Cardiac septum (tissue), 1 donor: Measurements from ENCODE around the gene GPR152. TPM values are rescaled to one million over a fixed set of nuclear protein-coding genes. Genes with fewer than 3 reads are reported as not detected.
"Not testable (repeated sequence)": the region's sequence is repeated elsewhere in the genome, so short reads cannot be mapped to it uniquely, and the experiment has no call there.

Source experiments
- DNase-seq: peaks from one replicate; pipeline ENCODE4 v3.0.0-alpha.2; 2020; ENCODE audit warnings: low spot score
- intact Hi-C: fragments of 100-400 bp; cut with DNase I; formaldehyde crosslinking; loops from one replicate; pipeline ENCODE4 v1.14.0; 2022
- microRNA-seq: library from miRNA; unstranded; fragments of <30 nt; microRNA quantifications from one replicate; pipeline ENCODE4 v1.2.0, GENCODE V29; 2020
- total RNA-seq: library from RNA; stranded (reverse); fragmentation: NEBNext Ultra II Directional; extraction: Animal tissue kit (Norgen Biotek cat#: 25700); gene quantifications from one replicate; pipeline ENCODE4 v1.2.1, GENCODE V29; 2021
- donor health status: DM: no; HTN: no; CAD: no.

The GPR152 gene
- total RNA-seq, 1 donor from 2014 or later, result not detected

- DNase-seq, intact Hi-C loops: not testable (repeated sequence)
Observed at GRCh38 chr11:67402192-67402839, 50.2 kb downstream of the GPR152 start.

- intact Hi-C loops, result loop anchor here (1.0 kb wide), 2 partner anchors 68 to 82 kb away; partner anchors contain the start of genes AIP and TMEM134
- peak; percentile 97 for DNase-seq
Observed at GRCh38 chr11:67401495-67402191, 50.9 kb downstream of the GPR152 start, which contains the start of gene PPP1CA. TSS of gene PPP1CA (minus strand) at chr11:67401858. CDS start at chr11:67401782, 76 bp downstream.

Small RNA genes within 50 kb of the gene (microRNA-seq; reads per million reads assigned to microRNA genes)
- not detected for gene MIR6752

Other genes starting within 250 kb of the GPR152 start
- gene GRK2, start 186.3 kb downstream of the GPR152 start, total RNA-seq, result 43.1 TPM
- 20.0 TPM for gene ANKRD13D, start 163.4 kb downstream of the GPR152 start, total RNA-seq
- 22.3 TPM for gene SSH3, start 149.2 kb downstream of the GPR152 start, total RNA-seq
- gene POLD4, start 99.2 kb downstream of the GPR152 start, total RNA-seq, result 61.6 TPM
- gene CLCF1, start 79.1 kb downstream of the GPR152 start, total RNA-seq, result 4.0 TPM
- 4.8 TPM for gene RAD9A, start 60.7 kb downstream of the GPR152 start, total RNA-seq
- gene PPP1CA, start 50.9 kb downstream of the GPR152 start, total RNA-seq, result 95.1 TPM
- gene TBC1D10C, start 48.6 kb downstream of the GPR152 start, total RNA-seq, result 1.0 TPM
- gene CARNS1, start 37.1 kb downstream of the GPR152 start, total RNA-seq, result 22.2 TPM
- gene RPS6KB2, start 24.2 kb downstream of the GPR152 start, total RNA-seq, result 23.2 TPM
- gene PTPRCAP, start 15.0 kb downstream of the GPR152 start, total RNA-seq, result 0.40 TPM
- 21.6 TPM for gene CORO1B, start 9.3 kb downstream of the GPR152 start, total RNA-seq
- gene CABP4, start 2.6 kb upstream of the GPR152 start, total RNA-seq, result 0.11 TPM
- gene TMEM134, start 16.5 kb upstream of the GPR152 start, total RNA-seq, result 76.1 TPM
- 43.6 TPM for gene AIP, start 30.3 kb upstream of the GPR152 start, total RNA-seq
- 40.0 TPM for gene PITPNM1, start 52.6 kb upstream of the GPR152 start, total RNA-seq
- 72.9 TPM for gene CDK2AP2, start 55.4 kb upstream of the GPR152 start, total RNA-seq
- not detected for gene CABP2, start 70.7 kb upstream of the GPR152 start, total RNA-seq
- 272 TPM for gene GSTP1, start 131.1 kb upstream of the GPR152 start, total RNA-seq
- 486 TPM for gene NDUFV1, start 154.2 kb upstream of the GPR152 start, total RNA-seq
- 31.4 TPM for gene NUDT8, start 177.2 kb upstream of the GPR152 start, total RNA-seq
- gene TBX10, start 187.0 kb upstream of the GPR152 start, total RNA-seq, result not detected
- gene ACY3, start 198.0 kb upstream of the GPR152 start, total RNA-seq, result not detected
- not detected for gene ALDH3B2, start 221.9 kb upstream of the GPR152 start, total RNA-seq